Measurements from ENCODE around the gene SAMD14. TPM values are rescaled to one million over a fixed set of nuclear protein-coding genes. Genes with fewer than 3 reads are reported as not detected.
A peak's percentile ranks its signal among the peaks of the same experiment; 100 is the strongest.

Gene SAMD14
- total RNA-seq, 1 experiment from 2014 or later: 3.4 TPM

DNA sequence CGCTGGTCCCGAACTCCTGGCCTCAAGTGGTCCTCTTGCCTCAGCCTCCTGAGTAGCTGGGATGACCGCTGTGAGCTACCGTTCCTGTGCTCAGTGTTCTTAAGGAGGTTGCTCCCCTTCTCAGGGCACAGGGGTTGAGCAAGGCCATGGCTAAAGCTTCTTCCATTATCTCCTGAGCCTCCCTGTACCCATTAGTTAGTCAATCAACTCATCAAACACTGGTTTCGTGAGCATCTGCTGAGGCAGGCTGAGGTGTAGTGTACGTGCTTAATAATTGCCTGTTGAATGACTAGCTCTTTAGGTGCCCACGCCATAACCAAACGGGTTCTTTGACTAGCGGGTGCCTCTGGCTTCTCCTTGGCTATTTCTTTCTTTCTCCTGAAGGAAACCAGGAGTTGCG, 47.5 kb upstream of the SAMD14 start:
- H3K4me1 Mint-ChIP-seq (ENCODE audit: low read depth, unreplicated experiment): peaks cover 20% of the 10 kb centered on the region
- H3K4me1 ChIP-seq: peaks cover 31% of the 10 kb centered on the region
- peak overlapping the region; percentile 57 for H3K27ac Mint-ChIP-seq (ENCODE audit: unreplicated experiment)

DNA sequence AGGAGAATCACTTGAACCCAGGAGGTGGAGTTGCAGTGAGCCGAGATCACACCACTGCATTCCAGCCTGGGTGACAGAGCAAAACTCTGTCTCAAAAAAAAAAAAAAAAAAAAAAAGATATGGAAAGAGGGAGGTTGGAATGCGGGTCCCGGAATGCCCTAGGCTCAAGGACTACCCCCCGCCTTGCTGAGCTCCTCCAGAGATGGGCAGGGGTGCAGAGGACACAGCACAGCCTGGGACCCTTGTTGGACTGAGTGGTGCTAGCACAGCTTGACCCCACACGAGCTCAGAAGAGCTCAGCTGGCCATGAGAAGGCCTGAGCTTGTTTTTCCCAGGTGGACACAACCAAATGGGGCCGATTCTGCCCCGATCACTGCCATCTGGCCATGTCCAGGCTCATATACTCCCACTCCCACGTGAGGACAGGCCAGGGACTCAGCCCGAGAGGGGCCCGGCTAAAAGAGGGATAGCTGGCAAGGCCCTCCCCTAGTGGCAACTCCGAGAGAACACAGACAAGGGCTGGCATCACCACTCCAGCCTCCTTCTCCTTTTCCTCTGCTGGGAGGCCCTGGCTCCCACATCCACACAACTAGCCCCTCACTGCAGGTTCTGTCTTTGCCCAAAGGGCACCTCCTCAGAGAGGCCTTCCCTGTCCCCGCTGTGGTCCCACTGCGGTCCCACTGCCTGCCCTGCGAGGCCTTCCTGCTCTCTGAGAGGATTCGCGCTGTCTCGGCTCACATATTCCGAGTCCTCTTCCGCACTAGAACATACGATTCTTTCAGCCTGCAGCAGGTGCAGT, 46.8 kb upstream of the SAMD14 start:
- Mint-ChIP-seq H3K27ac (ENCODE audit: unreplicated experiment) (peak overlapping the region; percentile 57), H3K27me3 (ENCODE audit: insufficient read depth, unreplicated experiment) (no peaks in the 10 kb centered on the region), H3K9me3 (ENCODE audit: unreplicated experiment) (no peaks in the 10 kb centered on the region), H3K36me3 (ENCODE audit: insufficient read depth, unreplicated experiment) (no peaks in the 10 kb centered on the region), H3K4me1 (ENCODE audit: low read depth, unreplicated experiment) (peaks cover 20% of the 10 kb centered on the region), H3K4me3 (ENCODE audit: unreplicated experiment) (no peak overlapping the region)
- ChIA-PET CTCF (interaction anchor here (0.6 to 3.8 kb wide), 9 partner anchors 8 to 1196 kb away, joined by 3 to 34 read pairs (median 4); partner anchors contain the start of genes COL1A1 and SGCA), POLR2A (no interaction called here)
- TF ChIP-seq, protein P1, sequence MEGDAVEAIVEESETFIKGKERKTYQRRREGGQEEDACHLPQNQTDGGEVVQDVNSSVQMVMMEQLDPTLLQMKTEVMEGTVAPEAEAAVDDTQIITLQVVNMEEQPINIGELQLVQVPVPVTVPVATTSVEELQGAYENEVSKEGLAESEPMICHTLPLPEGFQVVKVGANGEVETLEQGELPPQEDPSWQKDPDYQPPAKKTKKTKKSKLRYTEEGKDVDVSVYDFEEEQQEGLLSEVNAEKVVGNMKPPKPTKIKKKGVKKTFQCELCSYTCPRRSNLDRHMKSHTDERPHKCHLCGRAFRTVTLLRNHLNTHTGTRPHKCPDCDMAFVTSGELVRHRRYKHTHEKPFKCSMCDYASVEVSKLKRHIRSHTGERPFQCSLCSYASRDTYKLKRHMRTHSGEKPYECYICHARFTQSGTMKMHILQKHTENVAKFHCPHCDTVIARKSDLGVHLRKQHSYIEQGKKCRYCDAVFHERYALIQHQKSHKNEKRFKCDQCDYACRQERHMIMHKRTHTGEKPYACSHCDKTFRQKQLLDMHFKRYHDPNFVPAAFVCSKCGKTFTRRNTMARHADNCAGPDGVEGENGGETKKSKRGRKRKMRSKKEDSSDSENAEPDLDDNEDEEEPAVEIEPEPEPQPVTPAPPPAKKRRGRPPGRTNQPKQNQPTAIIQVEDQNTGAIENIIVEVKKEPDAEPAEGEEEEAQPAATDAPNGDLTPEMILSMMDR (IDR thresholded peaks at IDR 0.05; ENCODE audit: insufficient read depth in 1 of 2, low read depth in 1 of 2, low read length in 1 of 2, severe bottlenecking in 1 of 2, unreplicated experiment in 1 of 2): peak in 1 of 2 experiments; percentile 13
- H3K9me3 ChIP-seq: no peaks in the 10 kb centered on the region
- H3K4me1 ChIP-seq: peaks cover 31% of the 10 kb centered on the region
- intact Hi-C loops (cut with micrococcal nuclease; ENCODE audit: unreplicated experiment): no loop called here
- DNase-seq: no peak
- H3K36me3 ChIP-seq (ENCODE audit: control insufficient read depth, insufficient read depth, low read length): no peaks in the 10 kb centered on the region
- BruUV-seq (replicated peaks): no TSS peak
- H3K27me3 ChIP-seq (replicated peaks; ENCODE audit: control insufficient read depth, insufficient read depth, low read length): no peaks in the 10 kb centered on the region
- no peak overlapping the region for H3K4me3 ChIP-seq (ENCODE audit: low read depth, low read length)

More for the DNA sequence above, 47.5 kb upstream of the SAMD14 start:
- intact Hi-C loops (cut with micrococcal nuclease; ENCODE audit: unreplicated experiment): no loop called here
- TF ChIP-seq, protein P1 (IDR thresholded peaks at IDR 0.05; ENCODE audit: insufficient read depth in 1 of 2, low read depth in 1 of 2, low read length in 1 of 2, severe bottlenecking in 1 of 2, unreplicated experiment in 1 of 2): no peak
- DNase-seq: no peak
- no peaks in the 10 kb centered on the region for H3K27me3 ChIP-seq (replicated peaks; ENCODE audit: control insufficient read depth, insufficient read depth, low read length)
- ChIA-PET CTCF (interaction anchor here (0.8 to 3.8 kb wide), 9 partner anchors 9 to 121 kb away, joined by 3 to 34 read pairs (median 5); partner anchors contain the start of genes COL1A1 and SGCA), POLR2A (no interaction called here)
- no peaks in the 10 kb centered on the region for H3K36me3 Mint-ChIP-seq (ENCODE audit: insufficient read depth, unreplicated experiment)
- H3K4me3 ChIP-seq (ENCODE audit: low read depth, low read length): no peak overlapping the region
- H3K27me3 Mint-ChIP-seq (ENCODE audit: insufficient read depth, unreplicated experiment): no peaks in the 10 kb centered on the region
- H3K9me3 ChIP-seq: no peaks in the 10 kb centered on the region
- H3K36me3 ChIP-seq (ENCODE audit: control insufficient read depth, insufficient read depth, low read length): no peaks in the 10 kb centered on the region
- no peak overlapping the region for H3K4me3 Mint-ChIP-seq (ENCODE audit: unreplicated experiment)
- BruUV-seq (replicated peaks): no TSS peak
- H3K9me3 Mint-ChIP-seq (ENCODE audit: unreplicated experiment): no peaks in the 10 kb centered on the region

DNA sequence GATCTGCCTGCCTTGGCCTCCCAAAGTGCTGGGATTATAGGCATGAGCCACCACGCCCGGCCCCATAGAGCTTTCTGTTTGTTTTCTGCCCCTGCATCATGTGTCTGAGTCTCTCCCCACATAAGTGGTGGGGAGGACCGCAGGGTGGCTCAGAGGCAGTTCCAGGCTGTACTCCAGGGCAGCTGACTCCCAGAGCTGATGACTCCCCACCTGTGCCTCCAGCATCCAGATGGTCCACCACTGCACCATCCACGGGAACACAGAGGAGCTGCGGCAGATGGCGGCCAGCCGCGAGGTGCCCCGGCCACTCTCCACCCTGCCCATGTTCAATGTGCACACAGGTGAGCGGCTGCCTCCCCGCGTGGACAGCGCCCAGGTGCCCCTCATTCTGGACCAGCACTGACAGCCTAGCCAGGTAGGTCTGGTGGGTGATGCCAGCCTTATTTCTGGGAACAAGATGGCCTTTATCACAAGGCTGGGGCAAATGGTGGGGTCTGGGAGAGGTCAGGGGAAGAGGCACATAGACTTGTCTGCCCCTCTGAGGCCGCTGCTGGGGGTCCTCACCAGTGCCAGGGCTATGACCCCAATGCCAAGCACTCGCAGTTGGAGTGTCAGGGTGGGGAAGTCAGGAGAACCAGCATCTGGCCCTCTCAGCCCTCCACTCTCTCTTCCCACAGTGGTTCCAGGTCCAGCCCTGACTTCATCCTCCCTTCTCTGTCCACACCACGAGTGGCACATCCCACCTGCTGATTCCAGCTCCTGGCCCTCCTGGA, 45.3 kb upstream of the SAMD14 start:
- Mint-ChIP-seq H3K4me1 (ENCODE audit: low read depth, unreplicated experiment) (peaks cover 20% of the 10 kb centered on the region), H3K27me3 (ENCODE audit: insufficient read depth, unreplicated experiment) (no peaks in the 10 kb centered on the region), H3K9me3 (ENCODE audit: unreplicated experiment) (no peaks in the 10 kb centered on the region), H3K27ac (ENCODE audit: unreplicated experiment) (peak overlapping the region; percentile 64), H3K36me3 (ENCODE audit: insufficient read depth, unreplicated experiment) (no peaks in the 10 kb centered on the region), H3K4me3 (ENCODE audit: unreplicated experiment) (peak overlapping the region; percentile 37)
- Histone ChIP-seq H3K4me3 (ENCODE audit: low read depth, low read length) (no peak overlapping the region), H3K36me3 (ENCODE audit: control insufficient read depth, insufficient read depth, low read length) (no peaks in the 10 kb centered on the region), H3K9me3 (no peaks in the 10 kb centered on the region), H3K27me3 (replicated peaks; ENCODE audit: control insufficient read depth, insufficient read depth, low read length) (no peaks in the 10 kb centered on the region), H3K4me1 (peaks cover 31% of the 10 kb centered on the region)
- DNase-seq: no peak
- TF ChIP-seq, protein P1 (IDR thresholded peaks at IDR 0.05; ENCODE audit: insufficient read depth in 1 of 2, low read depth in 1 of 2, low read length in 1 of 2, severe bottlenecking in 1 of 2, unreplicated experiment in 1 of 2): no peak
- CTCF ChIA-PET: interaction anchor here (0.6 to 1.1 kb wide), 2 partner anchors 171 to 209 kb away, joined by 3 read pairs; partner anchors contain the start of gene XYLT2
- no TSS peak for BruUV-seq (replicated peaks)
- intact Hi-C loops (cut with micrococcal nuclease; ENCODE audit: unreplicated experiment): no loop called here
- POLR2A ChIA-PET: interaction anchor here (0.6 kb wide), 1 partner anchor 498 kb away, joined by 16 read pairs; no protein-coding TSS in a partner anchor

All from Caco-2 (cell line).